C4-2B (cell line): ENCODE results near the gene SPACA4.

Source experiments
- H3K27ac ChIP-seq: fragments of 450-650 bp; 2 replicates; pipeline ENCODE4 v1.5.1; 2017
- ZFX ChIP-seq: fragments of 450-650 bp; IDR thresholded peaks from 2 replicates; pipeline ENCODE4 v1.6.1; 2017
- TF ChIP-seq, protein P1 (sequence below): fragments of 450-650 bp; conservative IDR thresholded peaks from 2 replicates; pipeline ENCODE4 v1.5.1; 2017; ENCODE audit warnings: mild to moderate bottlenecking

Gene SPACA4

DNA sequence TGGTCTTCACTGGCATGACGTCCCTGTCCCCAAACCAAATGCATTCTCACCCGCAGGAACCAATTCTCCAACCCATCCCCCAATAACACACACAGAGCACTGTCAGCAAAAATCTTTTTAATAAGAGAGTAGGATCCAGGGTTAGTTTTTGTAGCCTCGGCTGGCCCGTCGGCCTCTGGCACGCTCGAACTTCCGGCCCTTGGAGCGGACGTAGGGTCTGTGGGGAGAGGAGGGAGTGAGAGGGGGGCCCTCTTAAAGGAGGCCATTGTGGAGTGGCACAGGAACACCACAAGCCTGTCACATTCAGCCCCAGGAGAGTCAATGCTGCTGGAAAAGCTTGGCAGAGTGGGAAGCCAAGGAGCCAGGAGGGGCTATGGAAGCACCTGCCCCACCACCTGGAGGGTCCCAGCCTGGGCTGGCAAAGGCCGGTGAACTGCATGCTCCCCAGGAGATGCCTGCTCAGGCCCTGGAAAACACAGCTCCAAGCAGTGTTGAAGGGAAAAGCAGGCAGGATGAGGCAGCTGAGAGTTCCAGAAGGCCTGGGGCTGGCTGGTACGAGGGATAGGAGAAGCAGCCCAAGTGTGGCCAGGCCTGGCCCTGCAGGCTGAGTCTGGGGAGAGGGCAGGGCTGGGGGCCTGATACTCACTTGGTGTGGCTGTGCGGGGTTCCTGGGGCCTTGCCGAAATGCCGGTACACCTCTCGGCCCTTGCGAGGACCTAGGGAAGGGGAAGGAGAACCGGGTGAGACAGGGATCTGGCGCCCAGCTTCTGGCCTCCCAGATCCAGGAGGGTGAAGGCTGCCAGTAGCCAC is 8.9 kb downstream of the SPACA4 start:
- peak overlapping the region; percentile 8; the same call in 1 of the 2 replicates for H3K27ac ChIP-seq
- TF ChIP-seq, protein P1, sequence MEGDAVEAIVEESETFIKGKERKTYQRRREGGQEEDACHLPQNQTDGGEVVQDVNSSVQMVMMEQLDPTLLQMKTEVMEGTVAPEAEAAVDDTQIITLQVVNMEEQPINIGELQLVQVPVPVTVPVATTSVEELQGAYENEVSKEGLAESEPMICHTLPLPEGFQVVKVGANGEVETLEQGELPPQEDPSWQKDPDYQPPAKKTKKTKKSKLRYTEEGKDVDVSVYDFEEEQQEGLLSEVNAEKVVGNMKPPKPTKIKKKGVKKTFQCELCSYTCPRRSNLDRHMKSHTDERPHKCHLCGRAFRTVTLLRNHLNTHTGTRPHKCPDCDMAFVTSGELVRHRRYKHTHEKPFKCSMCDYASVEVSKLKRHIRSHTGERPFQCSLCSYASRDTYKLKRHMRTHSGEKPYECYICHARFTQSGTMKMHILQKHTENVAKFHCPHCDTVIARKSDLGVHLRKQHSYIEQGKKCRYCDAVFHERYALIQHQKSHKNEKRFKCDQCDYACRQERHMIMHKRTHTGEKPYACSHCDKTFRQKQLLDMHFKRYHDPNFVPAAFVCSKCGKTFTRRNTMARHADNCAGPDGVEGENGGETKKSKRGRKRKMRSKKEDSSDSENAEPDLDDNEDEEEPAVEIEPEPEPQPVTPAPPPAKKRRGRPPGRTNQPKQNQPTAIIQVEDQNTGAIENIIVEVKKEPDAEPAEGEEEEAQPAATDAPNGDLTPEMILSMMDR = no peak
- TF ChIP-seq ZFX = no peak

GRCh38 chr19:48616041-48616436 is 9.5 kb downstream of the SPACA4 start:
- no peak for TF ChIP-seq ZFX
- TF ChIP-seq, protein P1 = no peak
- peak overlapping the region; percentile 8; the same call in 1 of the 2 replicates for H3K27ac ChIP-seq

DNA sequence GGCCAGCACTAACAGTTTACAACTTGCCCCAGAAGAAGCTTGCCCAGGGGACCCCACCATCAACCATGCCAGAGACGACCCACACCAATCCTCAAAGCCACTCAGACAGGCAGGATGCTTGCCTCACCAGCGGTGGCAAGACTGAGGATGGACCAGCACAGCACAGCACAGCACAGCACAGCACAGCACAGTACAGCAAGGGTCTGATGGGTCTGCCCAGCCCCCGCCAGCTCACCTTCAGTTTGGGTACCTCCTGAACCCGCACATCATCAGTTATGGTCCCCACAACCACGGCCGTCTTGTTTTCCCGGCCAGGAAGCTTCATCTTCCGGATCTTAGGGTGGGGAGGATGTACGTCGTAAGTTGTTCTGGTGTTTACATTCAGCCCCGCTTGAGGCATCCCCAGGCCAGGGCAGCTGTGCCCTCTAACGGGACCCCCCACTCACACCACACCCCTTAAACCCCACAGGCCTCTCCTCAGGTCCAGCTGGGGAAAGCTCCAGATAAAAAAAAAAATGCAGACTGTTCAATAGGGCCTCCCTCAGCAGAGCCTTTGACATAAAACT is 10.0 kb downstream of the SPACA4 start:
- no peak for TF ChIP-seq ZFX
- TF ChIP-seq, protein P1 = no peak
- H3K27ac ChIP-seq = peak overlapping the region; percentile 96; the same call in 1 of the 2 replicates

DNA sequence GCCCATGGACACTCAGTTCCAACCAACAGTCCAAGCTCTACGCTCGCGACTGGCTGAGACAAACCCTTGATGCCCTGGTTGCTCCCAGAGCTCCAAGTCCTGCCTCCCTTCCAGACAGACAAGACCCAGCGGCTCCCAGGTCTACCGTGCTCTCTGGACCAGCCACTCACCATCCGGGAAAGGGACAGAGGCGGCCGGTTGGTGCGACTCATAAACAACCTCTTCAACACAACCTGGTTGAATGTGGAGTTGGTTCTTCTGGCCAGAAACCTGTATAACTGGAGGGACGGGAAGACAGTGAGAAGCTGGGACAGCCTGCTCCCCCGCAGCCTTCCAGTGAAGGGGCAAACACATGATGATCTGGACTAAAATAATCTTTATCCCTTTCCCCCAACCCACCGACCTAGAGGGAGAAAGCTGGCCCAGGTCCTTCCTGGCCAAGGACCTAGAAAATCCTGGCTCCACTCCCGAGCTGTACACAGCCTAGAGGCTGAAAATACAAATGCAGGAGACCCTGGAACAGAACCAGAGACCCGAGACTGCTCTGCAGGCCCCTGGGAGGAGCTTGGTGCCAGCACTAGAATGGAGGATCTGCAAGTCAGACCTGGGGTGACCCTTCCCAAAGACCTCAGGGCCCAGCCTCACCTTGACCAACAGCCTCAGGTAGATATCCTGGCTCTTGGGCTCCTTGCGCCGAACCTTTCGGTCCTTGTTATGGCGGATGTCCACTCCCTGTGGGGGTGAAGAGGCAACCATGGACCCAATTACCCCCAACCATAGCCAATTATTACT is 10.8 kb downstream of the SPACA4 start:
- H3K27ac ChIP-seq = peak overlapping the region; percentile 96
- TF ChIP-seq, protein P1 = no peak; the same call in 1 of the 2 replicates
- TF ChIP-seq ZFX = no peak

- TF ChIP-seq, protein P1 = no peak
- TF ChIP-seq ZFX = no peak
Measured at GRCh38 chr19:48618278-48618915, 11.9 kb downstream of the SPACA4 start.

DNA sequence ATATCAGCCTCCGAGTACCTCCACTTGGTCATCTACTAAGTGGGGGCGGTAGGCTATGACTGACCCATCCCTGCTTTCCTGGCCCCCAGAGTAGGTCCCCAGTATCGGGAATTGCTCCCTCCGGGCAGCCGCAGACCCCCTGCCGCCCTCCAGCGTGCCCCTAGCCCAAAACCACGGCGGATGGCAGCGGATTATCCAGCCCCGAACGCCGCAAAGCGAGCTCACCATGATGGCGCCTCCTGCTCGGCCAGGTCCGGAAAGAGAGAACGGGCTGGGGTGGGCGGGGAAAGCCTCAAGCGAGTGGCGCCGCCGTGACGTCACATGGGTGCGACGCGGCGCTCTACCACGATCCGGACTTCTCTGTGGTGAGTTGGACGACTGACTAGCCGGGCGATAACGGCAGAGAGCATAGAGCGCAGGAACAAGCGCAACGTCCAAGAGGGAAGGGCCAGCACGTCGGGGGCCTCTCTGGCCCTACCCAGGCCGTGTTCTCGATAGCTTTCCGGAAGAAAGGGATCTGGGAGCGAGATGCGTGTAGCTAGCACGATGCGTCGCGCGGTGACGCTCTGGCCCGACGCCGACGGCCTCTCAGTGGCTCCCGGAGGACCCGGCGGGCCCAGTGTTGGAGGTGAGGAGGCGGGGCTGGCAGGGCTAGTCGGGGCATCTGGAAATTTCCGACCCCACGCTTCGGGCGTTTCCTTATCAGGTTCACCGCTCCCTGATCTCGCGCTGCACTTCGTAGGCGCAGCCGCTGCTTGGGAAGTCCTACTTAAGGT is 12.6 kb downstream of the SPACA4 start, which contains the start of the genes RPL18 and SPHK2:
Gene RPL18 (minus strand): TSS at position 263 of the 776 bp plus-strand sequence. CDS start 35 bp downstream, at position 228.
Gene SPHK2 (plus strand): TSS at position 591 of the 776 bp plus-strand sequence. CDS start 1,009 bp downstream, outside the sequence.
- TF ChIP-seq ZFX = no peak
- TF ChIP-seq, protein P1 = no peak
- H3K27ac ChIP-seq = peak within 1 kb of the TSS; percentile 96

More at GRCh38 chr19:48618278-48618915, 11.9 kb downstream of the SPACA4 start:
- H3K27ac ChIP-seq = peak overlapping the region; percentile 96
